HG03342 (cell line): ENCODE measurements around the gene RALY.

ENCODE experiments used
- ATAC-seq: cut with Tn5 transposase; IDR thresholded peaks from one replicate; pipeline ENCODE4 v1.9.1; 2021; ENCODE audit warnings: mild to moderate bottlenecking, moderate library complexity; ENCODE audit not compliant: unreplicated experiment

The RALY gene

GRCh38 chr20:34072778-34073177 lies 79.1 kb downstream of the RALY start:
- ATAC-seq, result no peak

- ATAC-seq, result no peak
These were observed 80.5 kb downstream of the RALY start for GRCh38 chr20:34074101-34074760.

- ATAC-seq, result no peak
These were observed 81.9 kb downstream of the RALY start for GRCh38 chr20:34075647-34076046.

GRCh38 chr20:34076952-34077351 lies 83.2 kb downstream of the RALY start:
- ATAC-seq, result no peak

- no peak for ATAC-seq
These were observed 84.8 kb downstream of the RALY start for GRCh38 chr20:34078540-34078939.

- ATAC-seq, result no peak
These were observed 86.1 kb downstream of the RALY start for GRCh38 chr20:34079818-34080217.

GRCh38 chr20:34082232-34082887 lies 88.6 kb downstream of the RALY start:
- no peak for ATAC-seq

- no peak for ATAC-seq
These were observed 89.4 kb downstream of the RALY start for GRCh38 chr20:34083137-34083536.

GRCh38 chr20:34083781-34084180 lies 90.1 kb downstream of the RALY start:
- ATAC-seq, result no peak

- ATAC-seq, result no peak
These were observed 90.7 kb downstream of the RALY start for GRCh38 chr20:34084227-34084923.

- no peak for ATAC-seq
These were observed 91.9 kb downstream of the RALY start for GRCh38 chr20:34085544-34086040.

GRCh38 chr20:34088305-34089174 lies 94.8 kb downstream of the RALY start:
- ATAC-seq, result no peak

- ATAC-seq, result no peak
These were observed 95.4 kb downstream of the RALY start for GRCh38 chr20:34089175-34089479.

GRCh38 chr20:34089655-34090345 lies 96.1 kb downstream of the RALY start:
- ATAC-seq, result no peak

GRCh38 chr20:34090645-34091044 lies 96.9 kb downstream of the RALY start:
- ATAC-seq, result no peak

- ATAC-seq, result no peak
These were observed 98.0 kb downstream of the RALY start for GRCh38 chr20:34091637-34092200.

GRCh38 chr20:34093895-34094294 lies 100.2 kb downstream of the RALY start:
- no peak for ATAC-seq

GRCh38 chr20:34095825-34096224 lies 102.1 kb downstream of the RALY start:
- no peak for ATAC-seq

- no peak for ATAC-seq
These were observed 103.2 kb downstream of the RALY start for GRCh38 chr20:34096699-34097444.

- no peak for ATAC-seq
These were observed 104.9 kb downstream of the RALY start for GRCh38 chr20:34098570-34098969.
